KG1 (cell line): ENCODE measurements around the gene DNAJC8.

Experiments used
- DNase-seq: peaks from one replicate; lab custom pipeline; 2025; lab: John Stamatoyannopoulos, UW

The DNAJC8 gene

GRCh38 chr1:28232558-28233263 is at the start of gene DNAJC8:
TSS of gene DNAJC8 (minus strand) at chr1:28233029. CDS start at chr1:28232998, 31 bp downstream.
- DNase-seq = peak; percentile 90

- no peak for DNase-seq
These were observed 49.0 kb upstream of the DNAJC8 start for GRCh38 chr1:28281608-28282425.

- DNase-seq = no peak
These were observed 48.1 kb upstream of the DNAJC8 start for GRCh38 chr1:28280977-28281381.

- DNase-seq = no peak
These were observed 47.7 kb upstream of the DNAJC8 start for GRCh38 chr1:28280501-28280900.

GRCh38 chr1:28279721-28280120 is 46.9 kb upstream of the DNAJC8 start:
- no peak for DNase-seq

GRCh38 chr1:28278763-28279162 is 45.9 kb upstream of the DNAJC8 start:
- DNase-seq = no peak

- no peak for DNase-seq
These were observed 40.5 kb upstream of the DNAJC8 start for GRCh38 chr1:28273216-28273860.

- DNase-seq = no peak
These were observed 39.5 kb upstream of the DNAJC8 start for GRCh38 chr1:28272215-28272852.

GRCh38 chr1:28269529-28269928 is 36.7 kb upstream of the DNAJC8 start:
- DNase-seq = no peak

GRCh38 chr1:28267633-28268032 is 34.8 kb upstream of the DNAJC8 start:
- no peak for DNase-seq

- no peak for DNase-seq
These were observed 34.1 kb upstream of the DNAJC8 start for GRCh38 chr1:28266920-28267322.

GRCh38 chr1:28265577-28265976 is 32.7 kb upstream of the DNAJC8 start:
- no peak for DNase-seq

- no peak for DNase-seq
These were observed 32.1 kb upstream of the DNAJC8 start for GRCh38 chr1:28264897-28265296.

GRCh38 chr1:28260803-28261174 is 28.0 kb upstream of the DNAJC8 start:
- DNase-seq = no peak

- no peak for DNase-seq
These were observed 27.3 kb upstream of the DNAJC8 start for GRCh38 chr1:28259934-28260802.

GRCh38 chr1:28259252-28259933 is 26.6 kb upstream of the DNAJC8 start, which contains the start of gene SESN2:
TSS of gene SESN2 (plus strand) at chr1:28259518. CDS start at chr1:28259848, 330 bp downstream.
- peak; percentile 95 for DNase-seq

GRCh38 chr1:28258628-28259251 is 25.9 kb upstream of the DNAJC8 start:
- no peak for DNase-seq

- no peak for DNase-seq
These were observed 24.9 kb upstream of the DNAJC8 start for GRCh38 chr1:28257736-28258135.

GRCh38 chr1:28256197-28256827 is 23.5 kb upstream of the DNAJC8 start:
- DNase-seq = no peak

GRCh38 chr1:28249866-28250295 is 17.1 kb upstream of the DNAJC8 start:
- DNase-seq = no peak
